Activated effector memory CD4-positive, alpha-beta T cell treated with anti-CD3 and anti-CD28 coated beads, Interleukin-2, amount 50 U/mL, for 16 hours (primary cell): Measurements from ENCODE around the gene ANP32A.
A peak's percentile ranks its signal among the peaks of the same experiment; 100 is the strongest.

ENCODE experiments used
- DNase-seq: peaks from one replicate; pipeline ENCODE4 v3.0.0-alpha.2; 2020

Gene ANP32A

DNA sequence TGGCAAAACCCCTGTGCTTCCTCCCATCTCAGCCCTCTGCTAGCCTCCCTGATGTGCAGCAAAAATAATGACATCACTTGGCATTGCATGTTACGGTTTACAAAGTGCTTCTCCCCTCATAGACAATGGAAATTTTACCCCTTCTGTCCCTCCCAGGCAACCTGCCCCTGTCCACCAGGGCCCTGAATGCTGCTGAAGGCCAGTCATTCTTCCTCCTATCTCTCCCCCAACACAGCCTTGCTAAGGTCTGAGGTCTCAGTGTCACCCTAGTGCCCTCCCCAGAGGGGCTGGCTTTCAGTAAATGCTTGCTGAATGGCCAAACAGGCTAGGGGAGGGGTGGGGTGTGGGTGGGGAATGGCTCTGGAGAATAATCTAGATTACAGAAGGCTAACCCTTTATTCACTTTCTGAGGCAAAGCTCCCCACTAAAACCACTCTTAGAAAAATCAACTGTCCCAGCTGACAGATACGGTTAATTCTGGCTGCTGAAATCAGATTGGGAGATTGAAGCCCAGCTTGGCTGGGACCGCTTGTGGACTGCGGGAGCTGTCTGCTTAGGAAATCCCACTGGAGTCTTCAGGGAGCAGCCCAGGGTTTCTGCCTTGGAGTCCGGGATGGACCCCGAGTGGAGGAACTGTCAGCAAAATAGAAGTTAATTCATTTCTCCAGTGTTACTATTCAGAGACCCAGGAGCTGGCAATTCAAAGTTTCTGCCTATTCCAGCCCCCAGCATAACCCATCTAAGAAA, 22.9 kb downstream of the ANP32A start:
- no peak for DNase-seq

DNA sequence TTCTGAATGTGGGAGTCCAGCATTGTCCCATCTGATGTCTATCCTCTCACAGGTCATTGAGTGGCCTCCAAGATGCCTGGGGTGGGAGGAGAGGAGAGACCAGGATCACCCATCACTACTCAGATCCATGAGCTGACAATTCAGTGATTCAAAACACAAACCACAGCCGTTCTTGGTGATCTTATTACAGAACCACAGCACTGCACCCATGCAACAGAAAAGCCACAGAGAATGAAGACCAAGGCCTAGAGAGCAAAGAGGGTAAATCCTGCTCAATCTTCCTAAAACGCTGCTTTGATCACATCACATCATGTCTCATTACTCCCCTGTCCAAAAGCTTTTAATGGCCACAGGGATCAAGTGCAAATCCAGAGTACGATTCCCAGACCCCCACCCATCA, 23.5 kb downstream of the ANP32A start:
- DNase-seq, result no peak

DNA sequence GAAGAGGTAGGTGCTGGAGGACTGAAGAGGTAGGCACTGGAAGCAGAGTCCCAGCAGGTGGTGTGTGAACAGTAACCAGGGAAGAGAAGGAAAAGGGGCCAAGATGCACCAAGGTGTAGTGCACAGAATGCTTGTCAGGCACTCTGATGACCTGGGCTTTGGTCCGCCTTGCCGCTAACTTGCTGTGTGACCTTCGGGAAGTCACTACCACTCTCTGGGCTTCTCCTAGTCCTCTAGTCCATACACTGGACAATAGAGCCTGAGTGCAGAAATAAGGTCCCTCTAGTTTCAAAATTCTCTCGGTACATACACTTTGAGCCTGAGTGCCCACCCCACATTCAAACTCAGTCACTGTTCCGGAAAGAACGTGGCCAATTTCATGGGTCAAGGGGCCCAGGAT, 24.1 kb downstream of the ANP32A start:
- no peak for DNase-seq

GRCh38 chr15:68795298-68795848, 25.3 kb downstream of the ANP32A start:
- DNase-seq, result peak; percentile 85

- no peak for DNase-seq
These were observed 25.8 kb downstream of the ANP32A start for GRCh38 chr15:68794863-68795262.

DNA sequence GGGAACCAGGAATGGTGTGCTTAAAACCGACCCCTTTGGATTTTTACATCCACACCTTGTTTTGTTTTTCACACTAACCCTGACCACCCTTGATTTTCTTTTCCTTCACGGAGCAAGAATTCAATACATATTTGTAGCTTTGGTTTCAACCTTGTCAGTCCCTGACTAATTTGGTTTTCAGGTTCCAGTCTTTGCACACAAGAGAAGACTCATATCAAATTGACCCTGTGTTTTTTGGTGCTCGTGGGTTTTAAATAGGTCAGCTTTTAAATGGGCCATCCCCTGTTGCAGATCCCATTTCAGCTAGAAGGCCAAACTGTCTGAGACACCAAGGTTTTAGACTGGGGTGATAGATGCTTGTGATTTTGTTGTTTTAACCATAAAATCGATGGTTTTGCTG, 26.4 kb downstream of the ANP32A start:
- no peak for DNase-seq

GRCh38 chr15:68793776-68794175, 26.9 kb downstream of the ANP32A start:
- DNase-seq, result no peak

DNA sequence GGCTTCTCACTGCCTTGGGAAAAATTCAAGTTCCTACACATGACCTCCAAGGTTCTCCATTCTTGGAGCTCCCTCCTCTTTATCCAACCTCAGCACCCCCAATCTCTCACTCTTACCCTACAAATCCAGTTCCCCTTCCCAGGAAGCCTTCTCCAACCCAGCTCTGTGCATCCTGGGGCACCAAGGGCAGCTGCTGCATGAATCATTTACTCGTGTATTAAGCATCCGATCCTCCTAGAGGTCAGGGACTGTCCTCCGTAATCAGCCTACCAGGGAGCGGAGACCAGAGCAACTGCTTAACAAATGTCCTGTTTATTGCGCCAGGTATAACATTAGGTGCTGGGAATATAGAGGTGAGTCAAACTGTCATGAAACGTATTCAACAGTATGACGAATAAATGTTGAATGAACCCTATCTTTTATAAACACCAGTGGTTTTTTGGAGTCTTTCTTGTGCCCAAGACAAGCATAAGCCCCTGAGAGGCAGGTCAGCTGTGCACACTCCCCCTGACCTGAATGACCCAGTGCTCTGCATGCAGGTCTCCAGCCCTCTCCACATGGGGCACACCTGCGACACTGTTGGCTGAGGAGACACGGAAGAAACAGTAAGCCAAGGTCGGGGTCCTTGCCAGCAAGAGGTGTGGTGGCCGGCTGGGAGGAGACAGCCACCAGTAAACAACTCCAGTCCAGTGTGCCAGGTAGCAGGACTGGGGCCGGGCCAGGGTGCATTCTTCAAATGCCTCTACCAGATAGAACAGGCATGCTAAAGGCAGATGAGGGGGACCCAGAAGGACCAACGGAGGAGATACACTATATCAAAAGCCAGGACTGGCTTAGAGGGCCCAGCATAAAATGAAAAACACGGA, 27.6 kb downstream of the ANP32A start:
- no peak for DNase-seq

DNA sequence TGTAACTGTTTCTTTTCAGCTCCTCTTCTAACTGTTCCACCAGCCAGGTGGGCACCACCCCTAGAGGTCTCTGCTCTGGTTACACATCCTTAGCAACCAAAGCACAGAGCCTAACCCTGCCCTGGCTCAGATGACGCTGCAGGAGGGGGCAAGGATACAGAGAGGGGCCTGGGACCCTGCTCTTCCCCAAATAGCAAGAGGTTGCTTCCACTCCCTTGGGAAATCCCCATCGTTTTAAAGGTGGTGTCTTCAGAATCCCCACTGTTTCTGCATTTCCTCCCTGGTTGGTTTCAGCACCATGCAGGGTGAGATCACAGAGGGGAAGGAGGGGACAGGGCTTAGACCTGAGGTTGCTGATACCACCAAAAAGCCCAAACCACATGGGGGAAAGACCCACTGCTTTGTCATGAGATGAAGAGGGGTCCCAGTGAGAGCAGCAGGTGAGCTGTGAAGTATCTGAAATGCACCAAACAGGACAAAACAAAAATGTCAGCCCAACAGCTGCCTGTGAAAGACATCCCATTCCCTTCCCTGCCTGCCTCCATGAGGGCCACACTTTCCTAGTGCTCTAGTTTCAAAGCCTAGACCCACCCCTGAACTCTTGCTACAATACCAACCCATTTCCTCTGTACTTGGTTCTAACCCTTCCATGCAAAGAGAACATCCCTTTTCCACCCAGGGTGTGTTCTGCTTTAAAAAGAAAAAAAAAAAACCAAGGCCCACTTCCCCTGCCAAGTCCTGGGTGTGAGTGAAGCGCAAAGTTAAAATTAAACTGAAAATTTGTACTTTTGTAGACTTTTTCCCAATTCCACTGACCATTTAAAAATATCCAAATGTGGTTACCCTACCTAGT, 29.0 kb downstream of the ANP32A start:
- peak; percentile 77 for DNase-seq

GRCh38 chr15:68790910-68791309, 29.8 kb downstream of the ANP32A start:
- DNase-seq, result no peak

GRCh38 chr15:68790242-68790575, 30.5 kb downstream of the ANP32A start:
- no peak for DNase-seq

DNA sequence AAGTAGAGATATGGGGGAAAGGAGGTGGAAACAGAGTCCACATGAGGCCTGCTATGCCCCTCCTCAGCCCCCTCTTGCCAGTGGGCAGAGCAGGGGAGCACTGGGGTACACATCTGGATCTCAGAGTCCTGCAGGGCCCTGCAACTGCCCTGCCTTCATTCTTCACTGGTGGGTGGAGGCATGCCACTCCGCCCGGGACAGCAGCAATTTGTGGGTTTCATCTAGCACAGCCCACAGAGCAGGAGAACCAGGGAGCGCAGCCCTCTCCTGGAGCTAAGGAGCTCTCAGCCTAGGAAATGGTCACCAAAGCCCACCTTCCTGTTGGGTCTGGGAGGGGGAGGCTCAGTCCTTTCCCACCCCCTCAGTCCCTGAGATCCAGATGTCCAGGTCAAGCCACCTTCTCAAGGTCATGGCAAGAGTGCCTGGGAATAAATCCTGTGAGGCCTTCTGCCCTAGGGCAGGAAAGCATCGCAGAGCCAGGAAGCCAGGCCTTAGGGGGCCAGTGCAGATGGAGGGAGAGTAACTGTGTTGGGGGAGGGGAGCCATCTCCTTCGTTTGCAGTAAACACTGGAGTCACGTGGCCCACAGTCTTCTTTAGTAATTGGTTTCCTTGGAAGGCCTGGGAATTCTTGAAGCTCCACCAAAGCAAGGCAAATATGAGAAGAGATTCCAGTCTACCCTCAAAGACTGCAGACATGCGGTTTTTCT, 31.0 kb downstream of the ANP32A start:
- DNase-seq, result no peak

DNA sequence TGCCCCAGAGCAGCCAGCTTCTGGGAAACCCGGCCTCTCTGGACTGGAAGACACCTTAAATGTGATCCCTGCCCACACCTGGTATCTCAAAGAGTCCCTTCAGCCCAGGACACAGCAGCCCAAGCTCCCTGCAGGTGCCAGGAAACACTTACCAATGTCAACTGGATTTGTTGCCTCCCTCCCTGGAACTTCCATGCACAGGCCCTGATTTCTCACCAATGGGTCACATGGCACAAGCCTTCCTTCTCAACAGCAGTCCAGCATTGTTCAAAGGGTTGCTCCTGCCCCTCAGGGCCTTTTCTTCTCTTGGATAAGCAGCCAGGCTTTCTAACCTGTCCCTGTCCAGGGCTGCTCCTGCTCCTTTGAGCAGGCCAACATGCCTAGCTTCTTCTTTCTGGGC, 31.6 kb downstream of the ANP32A start:
- DNase-seq, result no peak

DNA sequence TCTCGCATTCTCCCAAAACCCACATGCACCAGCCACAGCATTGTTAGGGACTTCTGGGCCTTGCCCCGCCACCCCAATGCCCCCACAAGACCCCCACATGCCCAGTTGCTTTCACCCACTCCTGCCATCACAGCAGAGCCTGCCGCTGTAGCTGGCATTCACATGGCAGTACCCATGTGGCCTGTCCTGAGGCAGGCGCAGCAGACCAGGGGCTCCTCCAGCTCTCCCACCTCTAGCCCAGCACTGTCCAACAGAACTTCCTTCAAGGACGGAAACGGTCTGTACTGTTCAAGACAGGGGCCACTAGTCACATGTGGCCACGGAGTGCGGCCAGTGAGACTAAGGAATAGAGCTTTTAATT, 32.5 kb downstream of the ANP32A start:
- no peak for DNase-seq

GRCh38 chr15:68787609-68788263, 33.0 kb downstream of the ANP32A start:
- no peak for DNase-seq

GRCh38 chr15:68786753-68787152, 33.9 kb downstream of the ANP32A start:
- no peak for DNase-seq

DNA sequence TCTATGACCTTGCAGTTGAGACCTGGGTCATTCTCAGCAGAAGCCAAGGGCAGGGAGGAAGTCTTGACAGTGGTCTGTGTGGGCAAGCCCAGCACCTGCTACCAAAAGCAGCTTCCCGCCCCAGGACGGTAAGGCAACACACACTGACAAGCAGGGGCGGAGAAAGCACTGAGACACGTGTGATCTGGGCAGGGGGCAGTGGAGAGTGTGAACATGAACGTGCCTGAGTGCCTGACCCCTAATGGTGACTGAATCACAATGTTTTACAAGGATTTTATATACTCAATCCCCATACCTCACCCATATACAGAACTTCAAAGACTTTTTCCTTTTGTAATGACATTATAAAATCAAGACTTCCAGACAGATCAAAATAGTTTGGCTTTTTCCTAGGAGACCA, 35.2 kb downstream of the ANP32A start:
- no peak for DNase-seq

DNA sequence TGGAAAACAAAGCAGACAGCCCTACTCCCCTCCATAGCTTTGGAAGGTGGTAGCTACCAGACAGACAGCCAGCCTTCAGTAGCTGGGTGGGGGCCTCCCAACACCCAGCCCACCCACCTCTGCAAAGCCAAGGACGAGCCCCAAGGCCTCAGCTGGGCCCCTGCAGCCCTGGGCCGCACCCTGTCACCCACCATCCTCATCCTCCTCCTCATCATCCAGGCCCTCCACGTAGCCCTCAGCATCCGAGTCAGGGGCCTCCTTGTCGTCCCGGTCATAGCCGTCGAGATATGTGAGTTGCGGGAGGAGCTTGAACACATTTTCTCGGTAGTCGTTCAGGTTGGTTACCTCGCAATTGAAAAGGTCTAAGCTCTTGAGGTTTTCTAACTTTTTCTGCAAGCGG, 36.5 kb downstream of the ANP32A start:
- no peak for DNase-seq

DNA sequence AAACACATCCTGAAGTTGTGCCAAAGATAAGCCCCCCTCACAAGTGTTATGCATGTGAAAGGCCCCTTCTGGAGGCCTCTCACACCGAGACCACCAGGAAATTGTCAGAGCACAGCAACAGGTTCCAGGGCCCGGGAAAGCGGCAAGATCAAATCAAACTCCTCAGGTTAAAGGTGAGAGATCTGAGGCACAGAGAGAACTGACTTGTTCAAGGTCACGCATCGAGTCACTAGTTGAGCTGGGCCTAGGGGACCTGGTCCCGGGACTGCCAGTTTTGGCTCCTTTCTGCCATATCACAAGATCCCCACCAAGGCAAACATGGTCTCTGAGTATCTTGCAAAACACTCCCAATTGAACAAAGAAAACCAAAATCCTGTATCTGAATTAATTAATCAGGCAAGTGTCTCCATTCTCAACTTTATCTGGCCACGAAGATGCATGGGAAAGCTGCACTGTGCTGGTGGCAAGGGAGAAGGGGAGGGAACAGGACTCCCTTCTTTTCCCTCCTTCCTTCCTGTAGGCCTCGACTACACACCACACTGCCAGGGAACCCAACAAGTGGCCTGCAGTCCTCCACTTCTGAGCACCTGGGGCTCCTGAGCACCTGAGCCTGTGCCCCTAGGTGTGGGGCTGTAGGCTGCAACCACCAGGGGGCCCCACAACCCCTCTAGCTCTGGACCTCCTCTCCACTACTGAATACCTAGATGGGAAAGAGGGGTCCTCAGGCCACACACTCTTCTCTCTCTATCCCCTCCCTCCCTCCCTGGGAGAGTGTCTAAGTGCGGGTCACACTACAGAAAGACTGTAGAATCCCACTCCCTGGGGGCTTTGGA, 37.3 kb downstream of the ANP32A start:
- peak; percentile 88 for DNase-seq

GRCh38 chr15:68782589-68783161, 38.0 kb downstream of the ANP32A start:
- no peak for DNase-seq
